OCI-LY1 (cell line): Measurements from ENCODE around the gene CAMTA1.

Source experiments
- H2AFZ ChIP-seq: fragments of 200-600 bp; sonication (generic), shearing (Covaris generic); 2 replicates; pipeline ENCODE4 v1.6.0; 2014; ENCODE audit warnings: antibody characterized with exemption, mild to moderate bottlenecking, low read length
- H3F3A ChIP-seq: fragments of 200-600 bp; sonication (generic), shearing (Covaris generic); 2 replicates; pipeline ENCODE4 v1.6.0; 2014; ENCODE audit warnings: mild to moderate bottlenecking, antibody characterized with exemption, low read length, moderate library complexity; ENCODE audit not compliant: insufficient read depth
- H3K27ac ChIP-seq: fragments of 200-600 bp; sonication (generic); 2 replicates; pipeline ENCODE4 v1.5.1; 2014; ENCODE audit warnings: low read length, mixed run types, mild to moderate bottlenecking, low read depth; ENCODE audit not compliant: poor library complexity, severe bottlenecking
- H3K27me3 ChIP-seq: fragments of 200-600 bp; sonication (generic); 2 replicates; pipeline ENCODE4 v1.6.0; 2014; ENCODE audit warnings: antibody characterized with exemption, mild to moderate bottlenecking, low read length, moderate library complexity; ENCODE audit not compliant: insufficient read depth
- H3K36me3 ChIP-seq: fragments of 200-600 bp; sonication (generic); 2 replicates; pipeline ENCODE4 v1.6.1; 2014; ENCODE audit warnings: mild to moderate bottlenecking, antibody characterized with exemption, low read length, moderate library complexity, mixed read lengths; ENCODE audit not compliant: insufficient read depth
- H3K4me1 ChIP-seq: fragments of 200-600 bp; sonication (generic); 2 replicates; pipeline ENCODE4 v1.5.1; 2014; ENCODE audit warnings: mild to moderate bottlenecking, low read length, moderate library complexity; ENCODE audit not compliant: insufficient read depth, severe bottlenecking
- H3K4me2 ChIP-seq: fragments of 200-600 bp; sonication (generic), shearing (Covaris generic); 2 replicates; pipeline ENCODE4 v1.6.1; 2014; ENCODE audit warnings: low read length
- H3K4me3 ChIP-seq: fragments of 200-600 bp; sonication (generic); 2 replicates; pipeline ENCODE4 v1.5.1; 2014; ENCODE audit warnings: low read length, low read depth, mild to moderate bottlenecking, mixed read lengths; ENCODE audit not compliant: poor library complexity, severe bottlenecking
- H3K79me2 ChIP-seq: fragments of 200-600 bp; shearing (Covaris generic); 2 replicates; pipeline ENCODE4 v1.6.1; 2016; ENCODE audit warnings: mixed run types, low read length, mixed read lengths; ENCODE audit not compliant: insufficient read depth
- H3K9ac ChIP-seq: fragments of 200-600 bp; sonication (generic), shearing (Covaris generic); 2 replicates; pipeline ENCODE4 v1.6.1; 2014; ENCODE audit warnings: mild to moderate bottlenecking, low read length, mixed read lengths
- H3K9me2 ChIP-seq: fragments of 200-600 bp; sonication (generic), shearing (Covaris generic); 2 replicates; pipeline ENCODE4 v1.6.1; 2014; ENCODE audit warnings: low read depth, mild to moderate bottlenecking, low read length, mixed read lengths
- H3K9me3 ChIP-seq: fragments of 200-600 bp; shearing (Covaris generic); 2 replicates; pipeline ENCODE4 v1.6.1; 2014; ENCODE audit warnings: low read length, mixed read lengths
- H4K20me1 ChIP-seq: fragments of 200-600 bp; sonication (generic), shearing (Covaris generic); 2 replicates; pipeline ENCODE4 v1.6.0; 2016; ENCODE audit warnings: mild to moderate bottlenecking, low read length; ENCODE audit not compliant: insufficient read depth
- EZH2 ChIP-seq: fragments of 200-600 bp; sonication (generic), shearing (Covaris generic); IDR thresholded peaks from 2 replicates; pipeline ENCODE4 v1.8.0; 2017; ENCODE audit warnings: borderline replicate concordance, mixed run types, mild to moderate bottlenecking, antibody characterized with exemption, low read length, moderate library complexity, mixed read lengths
- TF ChIP-seq, protein P1 (sequence below): fragments of 200-600 bp; sonication (generic), shearing (Covaris generic); IDR thresholded peaks from 2 replicates; pipeline ENCODE4 v1.5.1; 2017; ENCODE audit warnings: mild to moderate bottlenecking, antibody characterized with exemption, low read length, moderate library complexity, mixed read lengths

Gene CAMTA1

DNA sequence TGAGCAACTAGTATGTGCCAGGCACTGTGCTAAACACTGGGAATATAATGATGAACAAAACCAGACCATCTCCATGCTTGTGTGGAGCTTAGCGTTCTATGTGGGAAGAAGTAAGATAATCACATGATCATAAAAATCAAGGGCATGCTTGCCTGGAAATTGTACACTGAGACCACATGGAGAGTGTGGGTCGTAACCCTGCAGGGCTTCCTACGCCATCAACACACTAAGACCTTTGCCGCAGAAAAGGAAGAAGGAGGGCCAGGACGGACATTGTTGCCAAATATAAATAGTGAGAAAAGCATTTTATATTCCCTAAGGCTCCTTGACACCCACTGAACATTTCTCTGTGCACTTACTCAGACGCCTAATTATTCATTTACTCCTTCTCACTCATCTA lies 597.7 kb downstream of the CAMTA1 start:
- no peaks in the 10 kb centered on the region for H3K9me2 ChIP-seq
- H3K9ac ChIP-seq, result no peak overlapping the region
- H3K9me3 ChIP-seq, result no peaks in the 10 kb centered on the region
- no peaks in the 10 kb centered on the region for H3K36me3 ChIP-seq
- H3K4me2 ChIP-seq, result no peak overlapping the region
- no peaks in the 10 kb centered on the region for H4K20me1 ChIP-seq
- no peaks in the 10 kb centered on the region for H3K27me3 ChIP-seq
- no peak overlapping the region for H3K4me3 ChIP-seq
- no peak overlapping the region for H3K27ac ChIP-seq
- H2AFZ ChIP-seq, result no peak overlapping the region
- H3F3A ChIP-seq, result no peaks in the 10 kb centered on the region
- H3K4me1 ChIP-seq, result no peaks in the 10 kb centered on the region
- no peak for TF ChIP-seq EZH2
- TF ChIP-seq, protein P1, sequence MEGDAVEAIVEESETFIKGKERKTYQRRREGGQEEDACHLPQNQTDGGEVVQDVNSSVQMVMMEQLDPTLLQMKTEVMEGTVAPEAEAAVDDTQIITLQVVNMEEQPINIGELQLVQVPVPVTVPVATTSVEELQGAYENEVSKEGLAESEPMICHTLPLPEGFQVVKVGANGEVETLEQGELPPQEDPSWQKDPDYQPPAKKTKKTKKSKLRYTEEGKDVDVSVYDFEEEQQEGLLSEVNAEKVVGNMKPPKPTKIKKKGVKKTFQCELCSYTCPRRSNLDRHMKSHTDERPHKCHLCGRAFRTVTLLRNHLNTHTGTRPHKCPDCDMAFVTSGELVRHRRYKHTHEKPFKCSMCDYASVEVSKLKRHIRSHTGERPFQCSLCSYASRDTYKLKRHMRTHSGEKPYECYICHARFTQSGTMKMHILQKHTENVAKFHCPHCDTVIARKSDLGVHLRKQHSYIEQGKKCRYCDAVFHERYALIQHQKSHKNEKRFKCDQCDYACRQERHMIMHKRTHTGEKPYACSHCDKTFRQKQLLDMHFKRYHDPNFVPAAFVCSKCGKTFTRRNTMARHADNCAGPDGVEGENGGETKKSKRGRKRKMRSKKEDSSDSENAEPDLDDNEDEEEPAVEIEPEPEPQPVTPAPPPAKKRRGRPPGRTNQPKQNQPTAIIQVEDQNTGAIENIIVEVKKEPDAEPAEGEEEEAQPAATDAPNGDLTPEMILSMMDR, result no peak
- H3K79me2 ChIP-seq, result no peaks in the 10 kb centered on the region

DNA sequence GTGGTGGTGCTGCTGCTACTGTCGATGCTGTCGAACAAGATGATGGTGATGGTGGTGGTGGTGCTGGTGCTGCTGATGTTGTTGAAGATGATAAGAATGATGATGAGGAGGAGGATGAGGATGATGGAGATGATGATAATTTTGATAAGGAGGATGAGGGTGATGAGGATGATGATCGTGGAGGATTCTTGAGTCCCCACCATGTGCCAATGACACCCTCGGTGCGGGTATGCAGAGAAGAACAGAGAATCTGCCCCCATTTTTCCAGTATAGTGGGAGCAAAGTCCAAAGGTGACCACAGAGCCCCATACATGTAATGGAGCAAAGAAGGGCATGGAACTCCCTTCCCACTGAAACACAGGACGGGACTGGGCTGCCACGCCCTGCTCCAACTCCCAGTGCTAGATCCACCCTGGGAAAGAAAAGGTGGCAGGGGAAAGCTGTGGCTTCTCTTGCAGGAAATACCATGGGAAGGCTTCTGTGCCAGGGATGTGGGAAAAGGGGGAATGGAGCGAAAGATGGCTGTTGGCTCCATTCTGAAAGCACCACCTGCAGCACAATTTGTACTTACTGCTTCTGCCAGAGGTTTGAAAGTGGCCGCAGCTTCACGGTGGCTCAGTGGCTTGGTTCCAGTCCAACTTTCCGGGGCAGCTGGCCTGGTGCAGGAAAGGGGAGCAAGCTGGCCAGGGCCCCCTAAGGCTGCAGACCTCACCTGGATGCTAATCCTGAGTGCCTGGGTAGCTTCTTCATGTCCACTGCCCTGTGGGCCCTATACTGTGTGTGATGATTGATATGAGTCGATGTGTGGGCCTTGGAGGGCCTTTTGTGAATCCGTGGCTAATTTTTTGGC lies 598.6 kb downstream of the CAMTA1 start:
- no peaks in the 10 kb centered on the region for H3K79me2 ChIP-seq
- H3K9me2 ChIP-seq, result no peaks in the 10 kb centered on the region
- H3K27ac ChIP-seq, result no peak overlapping the region
- no peak overlapping the region for H2AFZ ChIP-seq
- H3K36me3 ChIP-seq, result no peaks in the 10 kb centered on the region
- no peak overlapping the region for H3K4me2 ChIP-seq
- TF ChIP-seq, protein P1, result no peak
- no peak for TF ChIP-seq EZH2
- no peaks in the 10 kb centered on the region for H3K4me1 ChIP-seq
- H3F3A ChIP-seq, result no peaks in the 10 kb centered on the region
- H3K4me3 ChIP-seq, result no peak overlapping the region
- H3K9ac ChIP-seq, result no peak overlapping the region
- no peaks in the 10 kb centered on the region for H3K9me3 ChIP-seq
- no peaks in the 10 kb centered on the region for H4K20me1 ChIP-seq
- no peaks in the 10 kb centered on the region for H3K27me3 ChIP-seq

DNA sequence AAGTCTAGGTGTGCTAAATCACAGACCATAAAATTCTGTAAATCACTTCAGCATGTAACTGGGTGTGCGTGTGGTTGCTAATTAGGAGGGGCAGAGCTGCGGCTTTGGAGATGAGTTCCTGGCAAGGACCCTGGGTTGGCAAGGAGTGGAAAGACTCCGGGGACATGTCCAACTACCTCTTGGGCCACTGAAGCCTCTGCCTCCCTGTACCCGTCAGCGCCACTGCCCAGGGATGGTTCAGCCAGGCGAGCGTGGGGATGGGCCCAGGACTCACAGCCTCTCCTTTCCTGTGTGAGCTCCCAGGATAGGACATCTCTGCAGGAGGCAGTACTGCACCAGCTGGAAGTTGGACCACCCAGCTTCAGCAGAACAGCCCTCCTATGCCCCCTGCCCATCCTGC lies 599.4 kb downstream of the CAMTA1 start:
- TF ChIP-seq EZH2, result no peak
- TF ChIP-seq, protein P1, result no peak
- Histone ChIP-seq H3K9me2 (no peaks in the 10 kb centered on the region), H3K9me3 (no peaks in the 10 kb centered on the region), H3K36me3 (no peaks in the 10 kb centered on the region), H3K4me3 (no peak overlapping the region), H3F3A (no peaks in the 10 kb centered on the region), H3K4me1 (no peaks in the 10 kb centered on the region), H3K4me2 (no peak overlapping the region), H2AFZ (no peak overlapping the region), H3K27me3 (no peaks in the 10 kb centered on the region), H3K9ac (no peak overlapping the region), H3K27ac (no peak overlapping the region), H3K79me2 (no peaks in the 10 kb centered on the region), H4K20me1 (no peaks in the 10 kb centered on the region)
